GM23338 (cell line): ENCODE measurements around the gene MCC.

Experiments
- CREB1 ChIP-seq: fragments of 250-450 bp; sonication (Bioruptor Pico); IDR thresholded peaks from 2 replicates; pipeline ENCODE4 v1.5.0; 2020; ENCODE audit warnings: low read depth, mild to moderate bottlenecking, moderate library complexity
- EZH2phosphoT487 ChIP-seq: fragments of 200-600 bp; sonication (generic); IDR thresholded peaks from one replicate; pipeline ENCODE4 v1.8.1; 2018; ENCODE audit warnings: antibody characterized with exemption; ENCODE audit not compliant: unreplicated experiment
- TF ChIP-seq, protein P1 (sequence below): IDR thresholded peaks from one replicate; pipeline ENCODE4 v1.6.1; 2018; ENCODE audit warnings: antibody characterized with exemption; ENCODE audit not compliant: unreplicated experiment
- TF ChIP-seq, protein P2 (sequence below), 2 experiments: fragments of 200-600 bp in 1 of 2; sonication (generic) in 1 of 2; conservative IDR thresholded peaks; 2 replicates each; pipeline versions ENCODE4 v1.5.1 to v1.6.1; 2016 to 2017; ENCODE audit warnings: antibody characterized with exemption in 2 of 2, low read depth in 2 of 2, mild to moderate bottlenecking in 2 of 2, moderate library complexity in 1 of 2

DNA sequence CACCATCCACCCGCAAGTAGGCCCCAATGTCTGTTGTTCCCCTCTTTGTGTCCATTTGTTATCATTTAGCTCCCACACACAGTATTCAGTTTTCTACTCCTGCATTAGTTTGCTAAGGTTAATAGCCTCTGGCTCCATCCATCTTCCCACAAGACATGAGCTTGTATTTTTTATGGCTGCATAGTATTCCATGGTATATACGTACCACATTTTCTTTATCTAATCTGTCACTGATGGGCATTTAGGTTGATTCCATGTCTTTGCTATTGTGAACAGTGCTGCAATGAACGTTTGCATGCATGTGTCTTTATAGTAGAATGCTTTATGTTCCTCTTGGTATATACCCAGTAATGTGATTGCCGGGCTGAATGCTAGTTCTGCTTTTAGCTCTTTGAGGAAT, 361.2 kb downstream of the MCC start:
- TF ChIP-seq, protein P1, sequence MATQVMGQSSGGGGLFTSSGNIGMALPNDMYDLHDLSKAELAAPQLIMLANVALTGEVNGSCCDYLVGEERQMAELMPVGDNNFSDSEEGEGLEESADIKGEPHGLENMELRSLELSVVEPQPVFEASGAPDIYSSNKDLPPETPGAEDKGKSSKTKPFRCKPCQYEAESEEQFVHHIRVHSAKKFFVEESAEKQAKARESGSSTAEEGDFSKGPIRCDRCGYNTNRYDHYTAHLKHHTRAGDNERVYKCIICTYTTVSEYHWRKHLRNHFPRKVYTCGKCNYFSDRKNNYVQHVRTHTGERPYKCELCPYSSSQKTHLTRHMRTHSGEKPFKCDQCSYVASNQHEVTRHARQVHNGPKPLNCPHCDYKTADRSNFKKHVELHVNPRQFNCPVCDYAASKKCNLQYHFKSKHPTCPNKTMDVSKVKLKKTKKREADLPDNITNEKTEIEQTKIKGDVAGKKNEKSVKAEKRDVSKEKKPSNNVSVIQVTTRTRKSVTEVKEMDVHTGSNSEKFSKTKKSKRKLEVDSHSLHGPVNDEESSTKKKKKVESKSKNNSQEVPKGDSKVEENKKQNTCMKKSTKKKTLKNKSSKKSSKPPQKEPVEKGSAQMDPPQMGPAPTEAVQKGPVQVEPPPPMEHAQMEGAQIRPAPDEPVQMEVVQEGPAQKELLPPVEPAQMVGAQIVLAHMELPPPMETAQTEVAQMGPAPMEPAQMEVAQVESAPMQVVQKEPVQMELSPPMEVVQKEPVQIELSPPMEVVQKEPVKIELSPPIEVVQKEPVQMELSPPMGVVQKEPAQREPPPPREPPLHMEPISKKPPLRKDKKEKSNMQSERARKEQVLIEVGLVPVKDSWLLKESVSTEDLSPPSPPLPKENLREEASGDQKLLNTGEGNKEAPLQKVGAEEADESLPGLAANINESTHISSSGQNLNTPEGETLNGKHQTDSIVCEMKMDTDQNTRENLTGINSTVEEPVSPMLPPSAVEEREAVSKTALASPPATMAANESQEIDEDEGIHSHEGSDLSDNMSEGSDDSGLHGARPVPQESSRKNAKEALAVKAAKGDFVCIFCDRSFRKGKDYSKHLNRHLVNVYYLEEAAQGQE = no peak
- TF ChIP-seq EZH2phosphoT487 (no peak), CREB1 (CRISPR knock-in tag) (no peak)
- TF ChIP-seq, protein P2, sequence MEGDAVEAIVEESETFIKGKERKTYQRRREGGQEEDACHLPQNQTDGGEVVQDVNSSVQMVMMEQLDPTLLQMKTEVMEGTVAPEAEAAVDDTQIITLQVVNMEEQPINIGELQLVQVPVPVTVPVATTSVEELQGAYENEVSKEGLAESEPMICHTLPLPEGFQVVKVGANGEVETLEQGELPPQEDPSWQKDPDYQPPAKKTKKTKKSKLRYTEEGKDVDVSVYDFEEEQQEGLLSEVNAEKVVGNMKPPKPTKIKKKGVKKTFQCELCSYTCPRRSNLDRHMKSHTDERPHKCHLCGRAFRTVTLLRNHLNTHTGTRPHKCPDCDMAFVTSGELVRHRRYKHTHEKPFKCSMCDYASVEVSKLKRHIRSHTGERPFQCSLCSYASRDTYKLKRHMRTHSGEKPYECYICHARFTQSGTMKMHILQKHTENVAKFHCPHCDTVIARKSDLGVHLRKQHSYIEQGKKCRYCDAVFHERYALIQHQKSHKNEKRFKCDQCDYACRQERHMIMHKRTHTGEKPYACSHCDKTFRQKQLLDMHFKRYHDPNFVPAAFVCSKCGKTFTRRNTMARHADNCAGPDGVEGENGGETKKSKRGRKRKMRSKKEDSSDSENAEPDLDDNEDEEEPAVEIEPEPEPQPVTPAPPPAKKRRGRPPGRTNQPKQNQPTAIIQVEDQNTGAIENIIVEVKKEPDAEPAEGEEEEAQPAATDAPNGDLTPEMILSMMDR (conservative IDR thresholded peaks at IDR 0.05; ENCODE audit: low read depth in 2 of 2) = no peak
